ENCODE results near the gene DDB1.

GRCh38 chr11:61357894-61358239, 25.0 kb upstream of the DDB1 start:
- TF ChIP-seq POLR2A (IDR thresholded peaks at IDR 0.05; ENCODE audit: low read depth) (no peak), POLR2AphosphoS5 (IDR thresholded peaks at IDR 0.05) (no peak), EP300 (IDR thresholded peaks at IDR 0.05) (no peak)
- TF ChIP-seq, protein P1, sequence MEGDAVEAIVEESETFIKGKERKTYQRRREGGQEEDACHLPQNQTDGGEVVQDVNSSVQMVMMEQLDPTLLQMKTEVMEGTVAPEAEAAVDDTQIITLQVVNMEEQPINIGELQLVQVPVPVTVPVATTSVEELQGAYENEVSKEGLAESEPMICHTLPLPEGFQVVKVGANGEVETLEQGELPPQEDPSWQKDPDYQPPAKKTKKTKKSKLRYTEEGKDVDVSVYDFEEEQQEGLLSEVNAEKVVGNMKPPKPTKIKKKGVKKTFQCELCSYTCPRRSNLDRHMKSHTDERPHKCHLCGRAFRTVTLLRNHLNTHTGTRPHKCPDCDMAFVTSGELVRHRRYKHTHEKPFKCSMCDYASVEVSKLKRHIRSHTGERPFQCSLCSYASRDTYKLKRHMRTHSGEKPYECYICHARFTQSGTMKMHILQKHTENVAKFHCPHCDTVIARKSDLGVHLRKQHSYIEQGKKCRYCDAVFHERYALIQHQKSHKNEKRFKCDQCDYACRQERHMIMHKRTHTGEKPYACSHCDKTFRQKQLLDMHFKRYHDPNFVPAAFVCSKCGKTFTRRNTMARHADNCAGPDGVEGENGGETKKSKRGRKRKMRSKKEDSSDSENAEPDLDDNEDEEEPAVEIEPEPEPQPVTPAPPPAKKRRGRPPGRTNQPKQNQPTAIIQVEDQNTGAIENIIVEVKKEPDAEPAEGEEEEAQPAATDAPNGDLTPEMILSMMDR (IDR thresholded peaks at IDR 0.05): no peak

Data from esophagus muscularis mucosa (tissue), 4 donors.